Cerebellar cortex (tissue), 1 donor: ENCODE measurements around the gene TRAPPC2.
A peak's percentile ranks its signal among the peaks of the same experiment; 100 is the strongest.
"Not testable (repeated sequence)": the region's sequence is repeated elsewhere in the genome, so short reads cannot be mapped to it uniquely, and the experiment has no call there.

Source experiments
- DNase-seq: peaks from one replicate; pipeline ENCODE4 v3.0.0-alpha.2; 2015; ENCODE audit warnings: low spot score

TRAPPC2 gene

DNA sequence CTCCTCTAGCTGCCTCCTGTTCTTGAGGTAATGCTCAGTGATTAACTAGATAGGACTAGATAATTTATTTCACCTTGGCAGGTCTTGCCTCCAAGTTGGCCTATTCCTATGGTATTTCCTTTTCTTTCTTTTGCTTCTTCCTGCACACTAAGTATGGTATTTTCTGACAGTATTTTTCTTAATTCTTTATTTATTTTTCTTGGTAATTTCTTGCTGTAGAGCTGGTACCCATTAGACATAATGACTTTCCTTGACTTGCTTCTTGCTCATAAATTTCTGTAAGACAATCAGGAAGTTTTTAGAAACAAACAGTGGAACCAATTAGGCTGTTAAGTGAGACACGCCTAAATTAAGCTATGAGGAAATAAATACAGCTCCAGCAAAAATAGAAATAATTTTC lies 36.0 kb downstream of the TRAPPC2 start:
- DNase-seq = no peak

DNA sequence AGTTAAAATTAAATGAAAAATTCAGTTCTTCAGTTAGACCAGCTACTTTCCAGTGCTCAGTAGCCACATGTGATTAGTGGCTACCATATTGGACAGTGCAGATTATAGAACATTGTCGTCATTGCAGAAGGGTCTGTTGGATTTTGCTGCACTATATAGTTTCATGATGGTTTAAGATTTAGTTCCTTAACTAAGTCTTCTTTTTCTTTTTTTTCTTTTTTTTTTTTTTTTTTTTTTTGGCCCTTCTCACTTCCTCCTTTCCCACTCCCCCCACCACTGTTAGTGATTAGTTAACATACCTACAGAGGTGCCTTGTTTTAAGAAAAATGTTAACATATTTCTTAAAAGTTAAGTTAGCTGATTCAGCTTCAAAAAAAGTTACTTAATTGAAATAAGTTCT lies 36.4 kb downstream of the TRAPPC2 start:
- DNase-seq = no peak

- DNase-seq = no peak
These were observed 37.0 kb downstream of the TRAPPC2 start for GRCh38 chrX:13697455-13697854.

- no peak for DNase-seq
These were observed 38.8 kb downstream of the TRAPPC2 start for GRCh38 chrX:13695601-13696115.

- no peak for DNase-seq
These were observed 39.4 kb downstream of the TRAPPC2 start for GRCh38 chrX:13694983-13695382.

- DNase-seq = no peak
These were observed 40.1 kb downstream of the TRAPPC2 start for GRCh38 chrX:13694359-13694758.

DNA sequence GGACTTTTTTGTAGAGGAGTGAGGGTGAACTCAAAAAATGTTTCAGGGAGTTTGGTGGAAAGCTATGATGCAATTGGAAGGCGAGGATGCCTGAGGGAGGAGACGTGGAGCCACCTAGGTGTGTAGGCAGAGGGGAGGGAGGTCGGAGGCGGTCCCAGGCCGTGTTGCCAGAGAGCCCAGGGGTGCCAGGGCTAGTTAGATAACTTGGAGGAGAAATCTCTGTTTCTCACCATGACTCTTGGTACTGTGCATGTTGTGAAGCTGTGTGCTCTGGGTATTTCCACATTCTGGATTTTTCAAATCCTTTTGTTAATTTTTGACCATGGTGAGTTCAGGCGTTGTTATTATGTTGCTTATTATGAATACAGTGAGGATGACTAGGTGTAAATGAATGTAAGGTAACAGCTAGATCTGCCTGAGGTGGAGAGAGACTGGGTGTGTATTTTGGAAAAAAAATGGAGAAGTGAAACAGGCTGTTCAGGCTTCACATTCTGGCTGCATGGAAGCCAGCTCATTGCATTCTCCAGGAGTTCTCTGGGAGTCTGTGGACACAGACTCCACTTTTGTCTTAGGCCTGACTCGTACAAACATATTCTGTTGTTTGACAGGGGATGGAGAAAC lies 41.0 kb downstream of the TRAPPC2 start:
- no peak for DNase-seq

- DNase-seq = no peak
These were observed 41.6 kb downstream of the TRAPPC2 start for GRCh38 chrX:13692771-13693231.

GRCh38 chrX:13691841-13692371 lies 42.5 kb downstream of the TRAPPC2 start:
- no peak for DNase-seq

- DNase-seq = no peak
These were observed 43.6 kb downstream of the TRAPPC2 start for GRCh38 chrX:13690836-13691235.

DNA sequence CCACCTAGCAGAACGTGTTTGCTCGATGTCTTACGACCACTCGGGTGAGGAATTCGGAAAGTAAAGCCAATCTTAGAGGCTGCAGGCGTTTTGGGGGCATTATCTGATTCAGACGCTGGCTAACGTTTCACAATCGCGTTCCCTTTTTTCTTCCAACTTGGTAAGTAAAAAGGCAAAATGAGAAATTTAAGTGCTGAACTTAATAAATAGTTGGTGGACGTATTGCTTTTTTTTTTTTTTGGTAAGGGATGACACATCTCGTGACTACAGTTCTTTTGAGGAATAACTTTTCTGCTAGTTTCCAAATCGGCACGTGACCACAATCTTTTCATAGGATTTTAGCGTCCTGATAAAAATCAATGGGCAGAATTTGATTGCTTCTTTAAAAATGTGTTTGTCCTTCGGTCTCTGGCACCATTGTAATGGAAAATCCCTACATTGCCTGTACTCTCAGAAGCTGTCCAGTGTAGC lies 44.6 kb downstream of the TRAPPC2 start:
- DNase-seq = peak; percentile 35

GRCh38 chrX:13688958-13689740 lies 45.3 kb downstream of the TRAPPC2 start, which contains the start of gene RAB9A:
RAB9A (plus strand) TSS chrX:13689128; CDS start chrX:13708747, 19,619 bp downstream.
- DNase-seq = peak; percentile 68

DNA sequence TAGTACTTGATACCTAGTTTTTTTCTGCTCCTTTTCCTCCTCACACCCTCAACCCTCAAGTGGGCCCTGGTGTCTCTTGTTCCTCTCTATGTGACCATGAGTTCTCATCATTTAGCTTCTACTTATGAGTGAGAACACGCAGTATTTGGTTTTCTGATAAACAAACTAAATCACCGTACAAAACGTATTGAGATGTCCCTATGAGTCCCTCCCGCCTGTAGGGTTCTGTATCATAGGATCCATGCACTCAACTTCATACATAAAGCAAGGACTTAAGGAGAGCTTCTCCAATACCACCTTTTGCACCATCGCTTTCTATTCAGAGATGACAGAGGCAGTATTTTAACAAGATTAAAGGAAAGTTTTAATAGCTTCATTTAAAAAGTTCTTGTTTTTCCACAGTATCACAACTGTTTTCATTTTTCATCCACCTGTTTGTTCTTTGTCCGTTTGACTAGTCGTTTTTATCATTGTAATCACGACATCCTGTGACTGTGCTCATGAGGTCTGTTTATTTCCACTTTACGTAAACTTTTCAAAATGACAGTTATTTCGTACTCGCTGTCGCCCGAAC lies 45.9 kb downstream of the TRAPPC2 start:
- peak; percentile 17 for DNase-seq

DNA sequence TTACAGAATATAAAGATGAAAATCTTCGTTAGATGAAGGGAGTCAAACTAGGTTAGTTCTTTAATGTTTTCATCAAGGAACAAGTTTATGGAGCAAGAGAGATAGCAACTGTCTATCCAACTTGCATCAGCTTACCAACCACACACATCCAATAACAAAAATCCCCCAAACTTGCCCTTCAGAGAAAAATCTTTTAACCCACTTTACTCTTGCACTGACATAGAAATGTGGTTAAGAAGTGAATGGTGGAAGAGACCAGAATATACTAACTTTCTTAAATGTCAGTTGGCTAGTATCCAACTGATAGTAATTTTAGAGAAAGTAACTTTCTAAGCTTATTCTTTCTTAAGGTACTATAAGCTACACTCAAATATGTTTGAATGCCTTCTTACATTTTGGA lies 47.2 kb downstream of the TRAPPC2 start:
- no peak for DNase-seq

DNA sequence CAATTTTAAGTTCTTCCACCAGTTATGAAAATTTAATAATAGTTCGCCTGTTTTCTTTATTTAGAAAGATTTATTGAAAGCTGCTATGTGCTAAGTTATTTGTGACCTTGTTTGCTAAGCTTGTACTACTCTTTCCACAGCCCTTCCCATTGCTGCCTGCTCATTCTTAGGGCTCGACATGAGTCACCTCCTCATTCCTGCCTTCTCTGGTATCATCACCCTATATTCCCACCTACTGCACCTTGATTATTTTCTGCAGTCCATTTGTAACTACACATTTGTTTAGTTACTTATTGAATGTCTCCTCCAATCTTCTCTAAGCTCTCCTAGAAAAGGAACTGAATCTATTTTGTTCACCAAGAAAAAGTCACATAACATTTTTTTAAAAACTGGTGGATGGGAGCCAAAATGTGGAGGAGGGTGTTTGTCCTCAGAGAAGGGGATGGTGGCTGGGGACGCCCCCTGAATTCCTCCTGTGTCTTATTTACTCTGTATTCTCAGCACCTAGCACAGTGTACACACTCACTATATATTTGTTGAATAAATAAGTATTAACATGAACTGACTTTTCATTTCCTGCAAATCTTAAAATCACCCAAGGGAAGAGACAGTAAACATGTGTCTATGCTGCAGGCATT lies 49.2 kb downstream of the TRAPPC2 start:
- DNase-seq = no peak

- no peak for DNase-seq
These were observed 50.1 kb downstream of the TRAPPC2 start for GRCh38 chrX:13684361-13684760.

GRCh38 chrX:13681595-13681994 lies 52.8 kb downstream of the TRAPPC2 start:
- DNase-seq = no peak

- not testable (repeated sequence) for DNase-seq
These were observed 54.7 kb downstream of the TRAPPC2 start for GRCh38 chrX:13679700-13680099.

- no peak for DNase-seq
These were observed 57.5 kb downstream of the TRAPPC2 start for GRCh38 chrX:13676885-13677284.

DNA sequence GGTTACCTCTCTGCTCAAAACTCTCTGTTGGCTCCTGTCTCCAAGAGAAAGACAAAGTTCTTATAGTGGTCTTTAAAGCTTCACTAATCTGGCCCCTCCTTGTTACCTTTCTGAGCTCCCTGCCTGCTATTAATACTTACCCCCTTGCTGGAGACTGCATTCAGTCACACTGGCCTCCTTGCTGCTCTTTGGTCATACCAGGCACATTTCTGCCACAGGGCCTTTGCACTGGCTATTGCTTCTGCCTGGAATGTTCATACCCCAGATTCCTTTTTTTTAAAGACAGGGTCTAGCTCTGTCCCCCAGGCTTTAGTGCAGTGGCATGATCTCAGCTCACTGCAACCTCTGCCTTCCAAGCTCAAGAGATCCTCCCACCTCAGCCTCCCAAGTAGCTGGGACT lies 61.4 kb downstream of the TRAPPC2 start:
- no peak for DNase-seq

GRCh38 chrX:13670197-13670596 lies 64.2 kb downstream of the TRAPPC2 start:
- DNase-seq = no peak

DNA sequence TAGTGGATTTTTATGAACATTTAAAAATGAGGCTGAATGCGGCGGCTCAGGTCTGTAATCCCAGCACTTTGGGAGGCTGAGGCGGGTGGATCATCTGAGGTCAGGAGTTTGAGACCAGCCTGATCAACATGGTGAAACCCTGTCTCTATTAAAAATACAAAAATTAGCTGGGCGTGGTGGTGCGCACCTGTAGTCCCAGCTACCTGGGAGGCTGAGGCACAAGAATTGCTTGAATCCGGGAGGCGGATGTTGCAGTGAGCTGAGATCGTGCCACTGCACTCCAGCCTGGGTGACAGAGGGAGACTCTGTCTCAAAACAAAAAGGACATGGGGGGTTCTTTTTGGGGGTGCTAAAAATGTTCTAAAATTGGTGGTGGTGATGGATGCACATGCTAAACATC lies 64.7 kb downstream of the TRAPPC2 start:
- DNase-seq = not testable (repeated sequence)
